GM19240 (cell line): ENCODE results near the gene DEFB127.
"Not testable (repeated sequence)": the region's sequence is repeated elsewhere in the genome, so short reads cannot be mapped to it uniquely, and the experiment has no call there.

Experiments
- DNase-seq: peaks from one replicate; pipeline ENCODE4 v3.0.0; 2011; ENCODE audit warnings: low spot score; ENCODE audit not compliant: insufficient read length

The DEFB127 gene

GRCh38 chr20:157154-157553 lies at the start of gene DEFB127:
Gene DEFB127 (plus strand): TSS chr20:157454. CDS start chr20:157545, 91 bp downstream.
- DNase-seq: no peak

- no peak for DNase-seq
Measured at GRCh38 chr20:112396-112795, 44.9 kb upstream of the DEFB127 start.

- DNase-seq: no peak
Measured at GRCh38 chr20:117518-117917, 39.7 kb upstream of the DEFB127 start.

- not testable (repeated sequence) for DNase-seq
Measured at GRCh38 chr20:129786-130323, 27.4 kb upstream of the DEFB127 start.

GRCh38 chr20:137668-138490 lies 19.4 kb upstream of the DEFB127 start:
- no peak for DNase-seq

- DNase-seq: no peak
Measured at GRCh38 chr20:142290-142689, 15.0 kb upstream of the DEFB127 start, which contains the start of gene DEFB126. Gene DEFB126 (plus strand): TSS chr20:142590. CDS start chr20:142629, 39 bp downstream.

DNA sequence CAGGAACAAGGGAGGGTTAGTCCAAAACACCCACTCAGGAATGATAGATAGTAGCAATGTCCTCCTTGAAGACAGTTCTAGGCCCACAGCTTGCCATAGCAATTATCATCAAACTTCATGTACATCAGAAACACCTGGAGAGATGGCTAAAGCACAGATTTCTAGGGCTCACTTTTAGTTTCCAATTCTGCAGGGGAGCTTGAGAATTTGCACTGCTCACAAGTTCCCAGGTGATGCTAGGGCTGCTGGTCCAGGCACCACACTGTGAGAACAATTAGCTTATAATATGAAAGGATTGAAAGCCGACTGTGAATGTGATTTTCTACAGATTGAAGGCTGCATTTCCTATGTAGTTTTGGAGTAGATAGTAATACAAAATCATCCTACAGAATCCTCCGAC lies 11.4 kb upstream of the DEFB127 start:
- DNase-seq: no peak

DNA sequence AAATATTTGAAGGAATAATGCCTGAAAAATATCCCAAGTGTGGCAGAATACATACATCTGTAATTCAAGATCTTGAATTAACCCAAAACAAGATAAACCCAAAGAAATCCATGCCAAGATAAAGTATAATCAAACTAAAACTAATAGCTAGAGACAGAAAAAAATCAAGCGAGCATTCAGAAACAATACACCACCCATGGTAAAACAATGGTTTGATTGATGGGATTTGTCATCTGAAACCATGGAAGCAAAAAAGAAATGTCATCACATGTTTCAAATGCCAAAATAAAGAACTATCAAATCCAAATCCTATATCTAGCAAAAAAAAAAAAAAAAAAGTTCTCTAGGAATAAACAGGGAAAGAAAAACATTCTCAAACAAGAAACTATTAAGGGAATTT lies 5.1 kb upstream of the DEFB127 start:
- no peak for DNase-seq

DNA sequence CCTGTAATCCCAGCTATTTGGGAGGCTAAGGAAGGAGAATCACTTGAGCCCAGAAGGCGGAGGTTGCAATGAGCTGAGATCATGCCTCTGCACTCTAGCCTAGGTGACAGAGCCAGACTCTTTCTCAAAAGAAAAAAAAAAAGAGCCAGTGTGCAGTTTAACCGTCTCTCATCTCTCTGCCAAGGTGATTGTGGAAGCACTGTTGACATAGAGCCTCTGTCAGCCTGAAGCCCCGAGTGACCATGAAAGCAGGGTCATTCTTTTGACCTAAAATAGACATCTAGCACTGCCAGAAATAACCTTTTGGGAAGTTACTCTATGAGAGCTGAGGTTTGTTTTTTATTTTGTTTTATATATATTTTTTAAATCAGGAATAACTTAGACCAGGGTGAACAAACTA lies 7.4 kb downstream of the DEFB127 start:
- no peak for DNase-seq

GRCh38 chr20:168876-169275 lies 11.6 kb downstream of the DEFB127 start:
- DNase-seq: no peak

DNA sequence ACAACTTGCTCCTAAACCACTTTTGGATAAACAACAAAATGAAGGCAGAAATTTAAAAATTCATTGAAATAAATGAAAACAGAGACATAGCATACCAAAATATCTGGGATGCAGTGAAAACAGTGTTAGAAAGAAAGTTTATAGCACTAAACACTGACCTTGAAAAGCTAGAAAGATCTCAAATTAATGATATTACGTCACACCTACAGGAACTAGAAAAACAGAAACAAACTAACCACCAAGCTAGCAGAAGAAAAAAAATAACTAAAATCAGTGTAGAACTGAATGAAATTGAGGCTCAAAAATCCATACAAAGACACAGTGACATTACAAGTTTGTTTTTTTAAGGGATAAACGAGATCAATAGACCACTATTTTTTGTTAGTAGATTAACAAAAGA lies 27.0 kb downstream of the DEFB127 start:
- no peak for DNase-seq

- no peak for DNase-seq
Measured at GRCh38 chr20:187733-188132, 30.5 kb downstream of the DEFB127 start.

DNA sequence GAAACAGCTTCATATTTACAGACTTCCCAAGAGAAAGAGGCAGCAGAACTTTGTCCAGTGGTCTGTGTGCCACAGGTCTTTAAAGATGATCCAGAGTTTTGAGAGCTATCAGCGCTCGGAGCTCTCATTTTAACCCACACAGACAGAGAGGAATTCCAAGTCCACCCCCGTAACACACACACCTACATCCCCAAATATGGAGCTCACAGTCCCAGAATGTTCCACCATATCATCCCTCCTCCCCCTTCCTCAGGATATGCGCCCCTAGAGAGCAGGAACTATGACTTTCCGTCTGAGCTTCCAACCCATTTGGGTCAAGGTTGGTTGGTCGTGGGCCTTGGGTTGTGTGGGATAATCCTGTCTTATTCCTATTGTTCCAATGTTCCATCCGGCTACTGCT lies 32.4 kb downstream of the DEFB127 start, which contains the start of gene DEFB128:
Gene DEFB128, minus strand, starts transcription at position 101 of the 400 bp plus-strand sequence. Its CDS starts 88 bp downstream, at position 13.
- no peak for DNase-seq

GRCh38 chr20:198225-198624 lies 41.0 kb downstream of the DEFB127 start:
- DNase-seq: no peak

GRCh38 chr20:199996-200395 lies 42.7 kb downstream of the DEFB127 start:
- DNase-seq: no peak

GRCh38 chr20:203630-204029 lies 46.4 kb downstream of the DEFB127 start:
- not testable (repeated sequence) for DNase-seq
